SK-N-SH (cell line): Measurements from ENCODE around the gene BRCA2. TPM values are rescaled to one million over a fixed set of nuclear protein-coding genes. Genes with fewer than 3 reads are reported as not detected.

Experiments used
- CTCF ChIA-PET: fragments of 300-600, 350-600 bp; formaldehyde crosslinking; extraction: SDS; loops from one replicate; lab custom pipeline; 2021; lab: Yijun Ruan, JAX
- POLR2A ChIA-PET: fragments of 350-600 bp; sonication (Branson Sonifier 250); formaldehyde crosslinking; extraction: SDS; loops from one replicate; lab custom pipeline; 2020; ENCODE audit warnings: antibody characterized with exemption, inconsistent platforms; lab: Yijun Ruan, JAX
- DNase-seq: peaks from one replicate; pipeline ENCODE4 v3.0.0; 2012
- H2AFZ ChIP-seq: fragments of 200-600 bp; sonication (generic); 2 replicates; pipeline ENCODE4 v1.8.1; 2016; ENCODE audit warnings: antibody characterized with exemption, mild to moderate bottlenecking, low read depth
- H3F3A ChIP-seq: fragments of 200-600 bp; sonication (generic); replicated peaks from 2 replicates; pipeline ENCODE3; 2016; ENCODE audit warnings: antibody characterized with exemption, mild to moderate bottlenecking; ENCODE audit not compliant: insufficient read depth
- H3K27ac ChIP-seq, 2 experiments: fragments of 200-500 bp in 1 of 2; fragments of 200-600 bp in 1 of 2; sonication (Bioruptor generic) in 1 of 2; sonication (generic), shearing (Covaris generic) in 1 of 2; 2 replicates each; pipeline versions ENCODE4 v1.5.1 to v1.6.1; 2014 to 2016; ENCODE audit warnings: low read depth in 2 of 2, inconsistent platforms in 1 of 2, low read length in 1 of 2, mild to moderate bottlenecking in 1 of 2, mixed read lengths in 1 of 2
- H3K27me3 ChIP-seq: fragments of 200-600 bp; sonication (generic), shearing (Covaris generic); 2 replicates; pipeline ENCODE4 v1.6.1; 2016; ENCODE audit warnings: mixed run types; ENCODE audit not compliant: insufficient read depth
- H3K36me3 ChIP-seq, 2 experiments: fragments of 200-500 bp in 1 of 2; fragments of 200-600 bp in 1 of 2; sonication (Bioruptor generic) in 1 of 2; sonication (generic) in 1 of 2; replicated peaks in 1 of 2; 2 replicates each; pipeline versions ENCODE3 to v1.5.1; 2014 to 2016; ENCODE audit warnings: low read length in 1 of 2, mild to moderate bottlenecking in 1 of 2; ENCODE audit not compliant: insufficient read depth in 2 of 2, control insufficient read depth in 1 of 2
- H3K4me1 ChIP-seq, 2 experiments: fragments of 200-500 bp in 1 of 2; fragments of 200-600 bp in 1 of 2; sonication (Bioruptor generic) in 1 of 2; sonication (generic), shearing (Covaris generic) in 1 of 2; 2 replicates each; pipeline versions ENCODE4 v1.5.1 to v1.6.1; 2014 to 2016; ENCODE audit warnings: low read depth in 1 of 2, low read length in 1 of 2, mixed run types in 1 of 2; ENCODE audit not compliant: insufficient read depth in 2 of 2, control insufficient read depth in 1 of 2
- H3K4me2 ChIP-seq: fragments of 200-600 bp; sonication (generic), shearing (Covaris generic); 2 replicates; pipeline ENCODE4 v1.6.1; 2017; ENCODE audit warnings: mixed run types
- H3K4me3 ChIP-seq, 2 experiments: fragments of 200-500 bp in 1 of 2; fragments of 200-600 bp in 1 of 2; sonication (Bioruptor generic) in 1 of 2; sonication (generic), shearing (Covaris generic) in 1 of 2; 2 replicates each; pipeline versions ENCODE4 v1.5.1 to v1.8.1; 2014 to 2016; ENCODE audit warnings: low read depth in 2 of 2, inconsistent platforms in 1 of 2, low read length in 1 of 2, mild to moderate bottlenecking in 1 of 2, mixed read lengths in 1 of 2, moderate library complexity in 1 of 2
- H3K79me2 ChIP-seq: fragments of 200-600 bp; sonication (generic); 2 replicates; pipeline ENCODE4 v1.8.1; 2017; ENCODE audit warnings: mild to moderate bottlenecking; ENCODE audit not compliant: insufficient read depth
- H3K9ac ChIP-seq: fragments of 200-600 bp; sonication (generic); 2 replicates; pipeline ENCODE4 v1.6.1; 2017; ENCODE audit warnings: mixed run types
- H3K9me2 ChIP-seq: fragments of 200-600 bp; sonication (generic); 2 replicates; pipeline ENCODE4 v1.6.1; 2017; ENCODE audit warnings: mixed run types
- H3K9me3 ChIP-seq: fragments of 200-600 bp; sonication (generic); 2 replicates; pipeline ENCODE4 v1.6.1; 2017; ENCODE audit warnings: mixed run types, mild to moderate bottlenecking, moderate library complexity
- H4K20me1 ChIP-seq: fragments of 200-600 bp; sonication (generic); 2 replicates; pipeline ENCODE4 v1.6.1; 2017; ENCODE audit warnings: mild to moderate bottlenecking, mixed run types; ENCODE audit not compliant: insufficient read depth
- EZH2phosphoT487 ChIP-seq: fragments of 200-600 bp; sonication (generic); IDR thresholded peaks from 2 replicates; pipeline ENCODE4 v1.6.1; 2017; ENCODE audit warnings: low read depth, mixed run types, mild to moderate bottlenecking, antibody characterized with exemption, moderate library complexity, borderline replicate concordance
- IRF3 ChIP-seq: fragments of 150-350 bp; IDR thresholded peaks from 2 replicates; pipeline ENCODE4 v1.6.1; 2016; ENCODE audit warnings: mild to moderate bottlenecking, low read depth, low read length
- MAX ChIP-seq: IDR thresholded peaks from 2 replicates; pipeline ENCODE4 v1.4.0; 2012; ENCODE audit warnings: low read depth
- MEF2A ChIP-seq: IDR thresholded peaks from 2 replicates; pipeline ENCODE4 v1.4.0; 2012; ENCODE audit warnings: low read depth, borderline replicate concordance
- NFIC ChIP-seq: IDR thresholded peaks from 2 replicates; pipeline ENCODE4 v1.4.0; 2012; ENCODE audit warnings: borderline replicate concordance
- RXRA ChIP-seq: IDR thresholded peaks from 2 replicates; pipeline ENCODE4 v1.4.0; 2012; ENCODE audit warnings: low read depth, mild to moderate bottlenecking, borderline replicate concordance
- SIN3A ChIP-seq: IDR thresholded peaks from 2 replicates; pipeline ENCODE4 v1.6.1; 2012; ENCODE audit warnings: low read depth, mild to moderate bottlenecking, low read length, moderate library complexity, borderline replicate concordance
- SMC3 ChIP-seq: IDR thresholded peaks from 2 replicates; pipeline ENCODE4 v1.6.1; 2012; ENCODE audit warnings: low read depth, low read length, improper control_type of control experiment
- TAF1 ChIP-seq: IDR thresholded peaks from 2 replicates; pipeline ENCODE4 v1.6.1; 2012; ENCODE audit warnings: low read depth, mild to moderate bottlenecking, low read length, moderate library complexity, borderline replicate concordance
- TCF12 ChIP-seq: IDR thresholded peaks from 2 replicates; pipeline ENCODE4 v1.4.0; 2012
- USF1 ChIP-seq: IDR thresholded peaks from 2 replicates; pipeline ENCODE4 v1.4.0; 2012; ENCODE audit warnings: low read depth, borderline replicate concordance
- YY1 ChIP-seq: IDR thresholded peaks from 2 replicates; pipeline ENCODE4 v1.4.0; 2012; ENCODE audit warnings: low read depth, mild to moderate bottlenecking
- WGBS: methylation state at CpG from one replicate; pipeline ENCODE4 v1.1.6; 2017; ENCODE audit warnings: low lambda C conversion rate; 5-methylcytosine and 5-hydroxymethylcytosine counted together
- polyA plus RNA-seq, 3 experiments: library from polyadenylated mRNA; depleted of rRNA; stranded (reverse); fragments of >200 nt; gene quantifications; 2 replicates each; pipeline ENCODE4 v1.2.3, GENCODE V29; 2012
- TF ChIP-seq, protein P1 (sequence below): IDR thresholded peaks from 2 replicates; pipeline ENCODE4 v1.4.0; 2012; ENCODE audit warnings: low read depth, borderline replicate concordance
- TF ChIP-seq, protein P2 (sequence below): fragments of 200-600 bp; sonication (generic); IDR thresholded peaks from 2 replicates; pipeline ENCODE4 v1.6.1; 2017; ENCODE audit warnings: antibody characterized with exemption, mild to moderate bottlenecking, moderate library complexity
- TF ChIP-seq, protein P3 (sequence below): IDR thresholded peaks from 2 replicates; pipeline ENCODE4; 2012

The BRCA2 gene
- polyA plus RNA-seq, 1 of the 3 experiments (the other 2 are of a cell fraction), result 1.6 TPM

GRCh38 chr13:32282096-32282711, 33.1 kb upstream of the BRCA2 start (continued):
- TF ChIP-seq, protein P1, sequence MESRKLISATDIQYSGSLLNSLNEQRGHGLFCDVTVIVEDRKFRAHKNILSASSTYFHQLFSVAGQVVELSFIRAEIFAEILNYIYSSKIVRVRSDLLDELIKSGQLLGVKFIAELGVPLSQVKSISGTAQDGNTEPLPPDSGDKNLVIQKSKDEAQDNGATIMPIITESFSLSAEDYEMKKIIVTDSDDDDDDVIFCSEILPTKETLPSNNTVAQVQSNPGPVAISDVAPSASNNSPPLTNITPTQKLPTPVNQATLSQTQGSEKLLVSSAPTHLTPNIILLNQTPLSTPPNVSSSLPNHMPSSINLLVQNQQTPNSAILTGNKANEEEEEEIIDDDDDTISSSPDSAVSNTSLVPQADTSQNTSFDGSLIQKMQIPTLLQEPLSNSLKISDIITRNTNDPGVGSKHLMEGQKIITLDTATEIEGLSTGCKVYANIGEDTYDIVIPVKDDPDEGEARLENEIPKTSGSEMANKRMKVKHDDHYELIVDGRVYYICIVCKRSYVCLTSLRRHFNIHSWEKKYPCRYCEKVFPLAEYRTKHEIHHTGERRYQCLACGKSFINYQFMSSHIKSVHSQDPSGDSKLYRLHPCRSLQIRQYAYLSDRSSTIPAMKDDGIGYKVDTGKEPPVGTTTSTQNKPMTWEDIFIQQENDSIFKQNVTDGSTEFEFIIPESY, result no peak
- TF ChIP-seq NFIC, result no peak
- TF ChIP-seq MEF2A, result no peak
- no peak for TF ChIP-seq EZH2phosphoT487
- TF ChIP-seq, protein P2, sequence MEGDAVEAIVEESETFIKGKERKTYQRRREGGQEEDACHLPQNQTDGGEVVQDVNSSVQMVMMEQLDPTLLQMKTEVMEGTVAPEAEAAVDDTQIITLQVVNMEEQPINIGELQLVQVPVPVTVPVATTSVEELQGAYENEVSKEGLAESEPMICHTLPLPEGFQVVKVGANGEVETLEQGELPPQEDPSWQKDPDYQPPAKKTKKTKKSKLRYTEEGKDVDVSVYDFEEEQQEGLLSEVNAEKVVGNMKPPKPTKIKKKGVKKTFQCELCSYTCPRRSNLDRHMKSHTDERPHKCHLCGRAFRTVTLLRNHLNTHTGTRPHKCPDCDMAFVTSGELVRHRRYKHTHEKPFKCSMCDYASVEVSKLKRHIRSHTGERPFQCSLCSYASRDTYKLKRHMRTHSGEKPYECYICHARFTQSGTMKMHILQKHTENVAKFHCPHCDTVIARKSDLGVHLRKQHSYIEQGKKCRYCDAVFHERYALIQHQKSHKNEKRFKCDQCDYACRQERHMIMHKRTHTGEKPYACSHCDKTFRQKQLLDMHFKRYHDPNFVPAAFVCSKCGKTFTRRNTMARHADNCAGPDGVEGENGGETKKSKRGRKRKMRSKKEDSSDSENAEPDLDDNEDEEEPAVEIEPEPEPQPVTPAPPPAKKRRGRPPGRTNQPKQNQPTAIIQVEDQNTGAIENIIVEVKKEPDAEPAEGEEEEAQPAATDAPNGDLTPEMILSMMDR, result no peak
- no peak for TF ChIP-seq SIN3A
- no peak for TF ChIP-seq TAF1
- TF ChIP-seq IRF3, result no peak

DNA sequence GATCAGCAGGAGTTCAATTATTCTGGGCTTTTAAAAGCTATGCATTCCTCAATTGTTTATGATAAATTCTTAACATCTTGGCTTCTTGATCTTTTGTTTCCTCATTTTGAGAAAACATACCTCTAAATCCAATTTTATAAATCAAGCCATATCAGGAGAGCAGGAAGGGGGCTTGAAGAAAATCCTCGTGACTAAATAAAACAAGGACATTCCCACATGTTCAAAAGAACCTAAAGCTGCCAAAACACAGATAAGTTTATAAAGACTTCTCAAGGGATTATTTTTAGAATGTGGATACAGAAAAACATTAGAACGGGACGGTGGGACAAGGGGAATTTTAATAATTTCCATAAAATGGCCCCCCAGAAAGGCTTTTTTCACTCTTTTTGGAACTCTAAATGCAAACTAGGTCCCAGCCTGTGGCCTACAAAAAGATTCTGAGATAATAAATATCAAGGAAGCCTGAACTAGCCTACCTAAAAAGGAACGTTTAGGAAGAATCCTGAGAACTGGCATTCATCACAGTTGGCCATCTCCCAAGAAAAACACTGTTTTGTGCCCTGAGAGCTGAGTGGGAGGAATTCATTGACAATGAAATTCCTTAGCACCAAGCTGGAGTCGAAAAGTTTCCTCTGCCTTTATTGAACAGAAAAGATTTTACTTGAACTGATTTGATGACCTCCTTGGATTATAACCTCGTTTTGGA, 30.2 kb upstream of the BRCA2 start:
- 48% methylated on average over 6 of the region's 6 CpGs for WGBS
- Histone ChIP-seq H3K4me3 (no peak overlapping the region), H3K4me1 (peaks cover 0 to 15% of the 10 kb centered on the region in 2 experiments; a peak in 3 of 4 replicates), H3K27ac (peak overlapping the region; percentile 72 to 81; a peak in 3 of 4 replicates), H3K36me3 (no peaks in the 10 kb centered on the region), H3F3A (peaks cover 4% of the 10 kb centered on the region), H3K27me3 (no peaks in the 10 kb centered on the region), H4K20me1 (no peaks in the 10 kb centered on the region), H3K4me2 (peak overlapping the region; percentile 25), H3K9me3 (no peaks in the 10 kb centered on the region), H3K9me2 (no peaks in the 10 kb centered on the region), H3K9ac (no peak overlapping the region; the same call in 1 of the 2 replicates), H3K79me2 (no peaks in the 10 kb centered on the region), H2AFZ (peak overlapping the region; percentile 49)
- ChIA-PET CTCF (interaction anchor here (0.6 to 1.0 kb wide), 3 partner anchors 14 to 375 kb away, joined by 3 to 4 read pairs (median 3); no protein-coding TSS in a partner anchor), POLR2A (no interaction called here)
- DNase-seq, result no peak
- peak; percentile 22; the same call in 1 of the 2 replicates for TF ChIP-seq MAX
- 0 out of 2 replicates have a peak, but pooled peaks have one; percentile 35 for TF ChIP-seq YY1
- TF ChIP-seq TCF12, result peak; percentile 52
- TF ChIP-seq RXRA, result no peak
- TF ChIP-seq, protein P3, sequence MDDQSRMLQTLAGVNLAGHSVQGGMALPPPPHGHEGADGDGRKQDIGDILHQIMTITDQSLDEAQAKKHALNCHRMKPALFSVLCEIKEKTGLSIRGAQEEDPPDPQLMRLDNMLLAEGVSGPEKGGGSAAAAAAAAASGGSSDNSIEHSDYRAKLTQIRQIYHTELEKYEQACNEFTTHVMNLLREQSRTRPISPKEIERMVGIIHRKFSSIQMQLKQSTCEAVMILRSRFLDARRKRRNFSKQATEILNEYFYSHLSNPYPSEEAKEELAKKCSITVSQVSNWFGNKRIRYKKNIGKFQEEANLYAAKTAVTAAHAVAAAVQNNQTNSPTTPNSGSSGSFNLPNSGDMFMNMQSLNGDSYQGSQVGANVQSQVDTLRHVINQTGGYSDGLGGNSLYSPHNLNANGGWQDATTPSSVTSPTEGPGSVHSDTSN, result 0 out of 2 replicates have a peak, but pooled peaks have one; percentile 9
- TF ChIP-seq SMC3, result no peak
- TF ChIP-seq NFIC, result peak; percentile 94
- TF ChIP-seq USF1, result no peak
